Effector memory CD8-positive, alpha-beta T cell (primary cell): ENCODE data around the gene FAM107B.
A peak's percentile ranks its signal among the peaks of the same experiment; 100 is the strongest.

ENCODE experiments used
- ATAC-seq: fragments of 150-1000 bp; cut with Tn5 transposase; replicated peaks from 2 replicates; pipeline ENCODE4 v1.10.0; 2021; ENCODE audit warnings: mild to moderate bottlenecking, moderate library complexity
- DNase-seq, 3 experiments: peaks; one replicate each; pipeline ENCODE4 v3.0.0; 2021
- H3K27ac Mint-ChIP-seq, 2 donors: one replicate each; pipeline ENCODE4 v1.8.0; 2022; ENCODE audit warnings: mild to moderate bottlenecking in 2 of 2, mixed read lengths in 2 of 2, moderate library complexity in 2 of 2
- H3K27me3 Mint-ChIP-seq, 2 donors: one replicate each; pipeline ENCODE4 v1.8.0; 2022; ENCODE audit warnings: mixed read lengths in 2 of 2
- H3K36me3 Mint-ChIP-seq: one replicate; pipeline ENCODE4 v1.8.0; 2022; ENCODE audit warnings: mild to moderate bottlenecking, moderate library complexity, mixed read lengths; ENCODE audit not compliant: insufficient read depth
- H3K4me1 Mint-ChIP-seq, 2 donors: one replicate each; pipeline ENCODE4 v1.8.0; 2022; ENCODE audit warnings: low read depth in 2 of 2, mixed read lengths in 2 of 2
- H3K4me3 Mint-ChIP-seq, 2 donors: one replicate each; pipeline ENCODE4 v1.8.0; 2022; ENCODE audit warnings: mild to moderate bottlenecking in 2 of 2, mixed read lengths in 2 of 2, moderate library complexity in 2 of 2
- H3K9me3 Mint-ChIP-seq, 2 donors: one replicate each; pipeline ENCODE4 v1.8.0; 2022; ENCODE audit warnings: mixed read lengths in 2 of 2

The FAM107B gene

DNA sequence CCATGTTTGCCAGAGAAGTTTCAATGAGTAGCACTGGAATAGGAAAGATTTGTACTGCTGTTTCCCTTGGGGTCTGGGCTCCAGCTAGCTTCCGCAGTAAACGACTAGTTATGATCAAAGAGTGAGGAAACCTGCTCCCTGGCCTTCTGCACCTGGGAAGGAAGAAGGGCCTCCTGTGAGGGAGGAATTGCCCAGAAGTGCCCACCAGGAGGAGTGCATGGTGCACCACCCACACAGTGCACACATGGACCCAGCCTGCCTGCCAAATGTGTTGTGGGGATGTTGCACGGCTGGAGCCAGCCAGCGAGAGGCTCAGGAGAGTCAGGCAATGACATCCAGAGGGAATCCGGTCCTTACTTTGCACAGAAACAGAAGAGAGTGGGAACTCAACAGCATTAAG, 27.0 kb upstream of the FAM107B start:
- Mint-ChIP-seq H3K27ac (no peak overlapping the region), H3K4me1 (peaks cover 0 to 2% of the 10 kb centered on the region in 2 donors), H3K4me3 (no peak overlapping the region), H3K9me3 (no peaks in the 10 kb centered on the region), H3K36me3 (no peaks in the 10 kb centered on the region), H3K27me3 (no peaks in the 10 kb centered on the region)
- no peak for ATAC-seq
- DNase-seq = no peak

DNA sequence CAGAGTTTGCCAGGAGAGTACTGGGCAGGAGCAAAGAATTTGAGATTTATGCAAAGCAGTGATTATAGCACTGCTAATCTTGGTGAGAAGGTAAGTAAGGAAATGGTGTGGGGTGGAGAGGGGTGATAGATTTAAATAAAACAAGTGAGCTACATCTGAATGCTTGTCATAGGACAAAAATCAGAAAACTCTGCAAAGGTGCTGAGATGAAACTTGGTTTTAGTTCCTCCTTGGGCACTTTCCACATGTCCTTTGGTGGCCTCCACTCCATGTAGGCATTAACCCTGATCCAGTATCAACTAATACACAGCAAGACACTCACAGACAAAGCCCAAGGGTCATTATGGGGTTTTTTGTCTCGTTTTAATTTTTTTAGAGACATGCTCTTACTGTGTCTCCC, 25.7 kb upstream of the FAM107B start:
- peaks cover 0 to 2% of the 10 kb centered on the region in 2 donors for H3K4me1 Mint-ChIP-seq
- no peak overlapping the region for H3K4me3 Mint-ChIP-seq
- H3K27me3 Mint-ChIP-seq = no peaks in the 10 kb centered on the region
- DNase-seq (no peak), ATAC-seq (no peak)
- no peaks in the 10 kb centered on the region for H3K9me3 Mint-ChIP-seq
- H3K36me3 Mint-ChIP-seq = no peaks in the 10 kb centered on the region
- no peak overlapping the region for H3K27ac Mint-ChIP-seq

DNA sequence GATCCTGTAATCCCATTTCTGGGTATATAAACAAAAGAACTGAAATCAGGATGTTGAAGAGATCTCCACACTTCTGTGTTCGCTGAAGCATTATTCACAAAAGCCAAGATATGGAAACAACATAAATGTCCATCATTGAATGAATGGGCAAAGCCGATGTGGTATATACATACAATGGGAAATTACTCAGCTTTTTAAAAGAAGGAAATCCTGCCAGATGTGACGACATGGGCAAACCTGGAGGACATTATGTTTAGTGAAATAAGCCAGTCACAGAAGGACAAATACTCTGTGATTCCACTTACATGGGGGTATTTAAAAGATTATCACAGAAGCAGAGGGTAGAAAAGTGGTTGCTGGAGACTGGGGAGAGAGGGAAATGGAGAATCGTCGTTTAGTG, 23.9 kb upstream of the FAM107B start:
- no peaks in the 10 kb centered on the region for H3K36me3 Mint-ChIP-seq
- H3K9me3 Mint-ChIP-seq = no peaks in the 10 kb centered on the region
- ATAC-seq = no peak
- no peak overlapping the region for H3K4me3 Mint-ChIP-seq
- H3K27me3 Mint-ChIP-seq = no peaks in the 10 kb centered on the region
- H3K4me1 Mint-ChIP-seq = peaks cover 0 to 2% of the 10 kb centered on the region in 2 donors
- no peak for DNase-seq
- H3K27ac Mint-ChIP-seq = no peak overlapping the region

DNA sequence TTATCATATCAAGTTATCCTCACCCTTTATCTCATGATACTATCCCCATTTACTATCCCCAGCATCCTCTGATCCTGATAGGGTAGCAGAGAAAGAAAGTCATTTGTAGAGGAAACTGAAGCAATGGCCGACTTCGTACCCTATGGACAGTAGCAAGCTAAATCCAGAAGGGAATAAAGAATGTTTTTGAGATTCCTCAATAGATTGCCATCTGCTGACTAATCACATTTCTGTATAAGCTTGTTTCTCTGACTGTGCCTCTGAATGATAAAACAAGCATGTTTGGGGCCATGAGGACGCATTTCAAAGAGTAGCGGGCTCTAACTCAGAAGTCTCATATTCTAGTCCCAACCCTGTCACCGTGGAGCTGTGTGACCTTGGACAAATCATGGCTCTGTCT, 13.2 kb upstream of the FAM107B start:
- no peaks in the 10 kb centered on the region for H3K36me3 Mint-ChIP-seq
- no peak overlapping the region for H3K27ac Mint-ChIP-seq
- no peaks in the 10 kb centered on the region for H3K9me3 Mint-ChIP-seq
- ATAC-seq (no peak), DNase-seq (no peak)
- no peaks in the 10 kb centered on the region for H3K27me3 Mint-ChIP-seq
- no peak overlapping the region for H3K4me3 Mint-ChIP-seq
- H3K4me1 Mint-ChIP-seq = no peaks in the 10 kb centered on the region

DNA sequence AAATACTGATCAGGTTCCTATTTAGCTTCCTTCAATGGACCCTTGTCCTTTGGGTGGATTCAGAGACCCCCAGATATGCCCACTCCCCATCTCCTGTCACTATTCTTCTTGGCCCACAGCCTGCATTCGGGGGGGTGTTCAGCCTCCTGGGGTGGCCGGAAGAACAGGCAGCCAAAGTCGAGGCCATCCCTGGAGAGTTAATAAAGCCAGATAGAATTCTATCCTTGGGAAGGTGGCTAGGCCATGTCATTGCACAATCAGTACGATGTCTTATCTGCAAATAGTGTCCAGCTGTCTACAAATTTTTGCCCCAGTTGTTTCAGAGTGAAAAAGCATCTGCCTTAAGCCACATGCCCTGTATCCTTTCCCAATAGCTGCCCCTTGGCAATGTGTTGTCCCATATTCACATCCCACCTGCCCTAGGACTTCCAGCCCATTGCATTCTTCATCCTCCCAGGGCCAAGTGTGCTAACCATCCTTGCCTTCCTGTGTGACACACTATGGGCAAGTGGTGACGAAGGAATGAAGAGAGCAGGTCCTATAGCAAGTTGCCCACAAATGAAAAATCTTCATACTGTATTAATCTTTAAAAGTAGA, 9.9 kb upstream of the FAM107B start:
- Mint-ChIP-seq H3K27me3 (no peaks in the 10 kb centered on the region), H3K4me1 (peaks cover 3% of the 10 kb centered on the region in 2 donors), H3K9me3 (no peaks in the 10 kb centered on the region), H3K4me3 (no peak overlapping the region), H3K36me3 (no peaks in the 10 kb centered on the region), H3K27ac (no peak overlapping the region)
- DNase-seq (no peak), ATAC-seq (no peak)

DNA sequence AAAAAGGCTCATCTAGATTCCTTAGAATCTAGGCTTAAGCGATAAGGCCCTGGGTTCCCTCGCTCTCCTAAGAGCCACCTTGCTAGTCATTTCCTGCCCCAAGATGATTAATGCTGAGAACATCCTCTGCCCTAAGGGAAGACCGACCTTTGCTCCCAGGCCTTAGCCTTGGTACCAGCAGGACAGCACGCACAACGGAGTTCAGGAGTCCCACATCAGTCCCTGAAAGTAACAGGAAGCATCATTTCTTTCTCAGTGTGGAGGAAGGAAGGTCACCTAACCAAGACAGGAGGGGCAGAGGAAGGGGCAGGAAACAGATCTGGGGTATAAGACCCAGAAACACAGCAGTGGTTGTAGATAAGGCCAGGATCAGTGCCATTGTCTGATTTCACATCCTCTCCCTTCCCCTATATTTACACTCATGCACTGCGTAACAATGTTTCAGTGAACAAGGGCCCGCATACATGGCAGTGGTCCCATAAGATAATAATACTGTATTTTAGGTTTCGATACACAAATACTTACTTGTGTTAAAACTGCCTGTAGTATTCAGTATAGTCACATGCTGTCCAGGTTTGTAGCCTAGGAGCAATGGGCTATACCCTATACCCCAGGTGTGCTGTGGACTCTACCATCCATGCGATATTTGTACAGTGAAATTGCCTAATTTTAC, 8.1 kb upstream of the FAM107B start:
- DNase-seq (no peak), ATAC-seq (peak; percentile 91)
- H3K4me1 Mint-ChIP-seq = peaks cover 3% of the 10 kb centered on the region in 2 donors
- H3K27ac Mint-ChIP-seq = peak overlapping the region in 1 of 2 donors; percentile 5
- H3K4me3 Mint-ChIP-seq = peak overlapping the region in 1 of 2 donors; percentile 7
- H3K27me3 Mint-ChIP-seq = no peaks in the 10 kb centered on the region
- no peaks in the 10 kb centered on the region for H3K36me3 Mint-ChIP-seq
- no peaks in the 10 kb centered on the region for H3K9me3 Mint-ChIP-seq

DNA sequence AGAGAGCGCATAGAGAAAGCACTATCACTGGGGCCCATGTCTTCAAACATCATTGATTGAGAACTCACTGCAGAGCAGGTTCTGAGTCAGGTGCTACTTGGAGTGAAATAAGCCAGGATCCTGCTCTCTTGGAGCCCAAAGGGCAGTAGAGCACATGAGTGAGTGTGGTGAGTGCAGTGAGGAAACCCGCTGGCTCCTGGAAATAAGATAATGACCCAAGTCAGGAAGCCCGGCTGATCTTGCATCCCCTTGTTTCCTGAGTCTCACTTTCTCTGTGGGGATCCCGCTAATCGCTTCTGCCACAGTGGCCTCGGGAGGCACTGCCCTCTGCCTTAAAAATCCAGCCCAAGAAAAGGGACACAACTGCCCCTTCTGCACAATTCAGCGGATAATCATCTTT, 7.1 kb upstream of the FAM107B start:
- no peak for ATAC-seq
- Mint-ChIP-seq H3K4me3 (no peak overlapping the region), H3K4me1 (peaks cover 3% of the 10 kb centered on the region in 2 donors), H3K27ac (no peak overlapping the region), H3K9me3 (no peaks in the 10 kb centered on the region), H3K27me3 (no peaks in the 10 kb centered on the region), H3K36me3 (no peaks in the 10 kb centered on the region)
- no peak for DNase-seq

DNA sequence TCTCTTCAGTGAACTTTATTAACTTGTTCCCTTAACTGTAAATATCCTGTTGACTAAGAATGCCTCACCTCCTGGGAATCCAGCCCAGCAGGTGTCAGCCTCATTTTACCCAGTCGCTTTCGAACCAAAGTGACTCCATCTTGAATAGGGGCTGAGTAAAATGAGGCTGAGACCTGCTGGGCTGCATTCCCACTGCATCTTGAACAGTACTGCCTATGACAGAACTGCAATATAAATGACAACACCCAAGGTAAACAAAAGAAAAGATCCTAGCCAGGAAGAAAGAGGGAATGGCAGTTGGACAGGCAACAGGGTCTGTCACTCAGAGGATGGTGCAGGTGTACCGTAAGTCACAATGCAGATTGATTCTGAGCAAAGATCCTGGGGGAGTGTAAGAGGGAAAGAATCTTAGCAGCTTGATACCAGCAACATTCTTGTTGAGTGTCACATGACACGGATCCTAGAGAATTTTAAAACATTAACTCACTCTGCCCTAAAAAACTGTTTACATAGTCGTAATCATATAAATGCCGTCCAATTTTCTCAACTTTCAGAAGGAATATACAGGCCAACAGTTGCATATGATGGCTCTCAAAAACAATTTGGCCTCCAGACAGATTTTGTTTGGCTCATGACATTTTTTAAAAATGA, 4.4 kb upstream of the FAM107B start:
- ATAC-seq = no peak

DNA sequence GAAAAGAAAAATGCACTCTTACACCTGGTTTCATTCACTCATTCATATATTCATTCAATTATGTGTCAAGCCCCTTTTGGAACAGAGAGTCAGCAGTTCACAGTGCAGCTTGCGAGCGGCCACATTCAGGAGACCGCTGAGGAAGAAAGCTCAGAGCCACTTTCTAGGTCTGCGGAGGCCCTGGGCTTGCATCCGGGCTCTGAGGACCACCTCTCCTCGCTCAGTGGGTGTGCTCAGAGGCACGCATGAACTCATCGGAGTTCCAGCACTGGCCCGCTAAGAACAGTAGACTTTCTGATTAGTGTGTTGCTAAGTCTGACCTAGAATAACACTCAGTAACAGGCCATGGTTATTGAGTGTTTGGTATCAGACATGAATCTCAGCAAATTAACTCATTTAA, 1.8 kb upstream of the FAM107B start:
- peaks cover 0 to 2% of the 10 kb centered on the region in 2 donors for H3K4me1 Mint-ChIP-seq
- no peaks in the 10 kb centered on the region for H3K36me3 Mint-ChIP-seq
- no peak overlapping the region for H3K27ac Mint-ChIP-seq
- DNase-seq = no peak
- ATAC-seq = no peak
- H3K27me3 Mint-ChIP-seq = peaks cover 0 to 13% of the 10 kb centered on the region in 2 donors
- H3K9me3 Mint-ChIP-seq = no peaks in the 10 kb centered on the region
- H3K4me3 Mint-ChIP-seq = no peak overlapping the region

More for the DNA sequence above, 4.4 kb upstream of the FAM107B start:
- H3K9me3 Mint-ChIP-seq = no peaks in the 10 kb centered on the region
- H3K27me3 Mint-ChIP-seq = peaks cover 0 to 11% of the 10 kb centered on the region in 2 donors
- no peak overlapping the region for H3K4me3 Mint-ChIP-seq
- H3K4me1 Mint-ChIP-seq = peaks cover 3% of the 10 kb centered on the region in 2 donors
- H3K27ac Mint-ChIP-seq = no peak overlapping the region
- H3K36me3 Mint-ChIP-seq = no peaks in the 10 kb centered on the region
- no peak for DNase-seq

DNA sequence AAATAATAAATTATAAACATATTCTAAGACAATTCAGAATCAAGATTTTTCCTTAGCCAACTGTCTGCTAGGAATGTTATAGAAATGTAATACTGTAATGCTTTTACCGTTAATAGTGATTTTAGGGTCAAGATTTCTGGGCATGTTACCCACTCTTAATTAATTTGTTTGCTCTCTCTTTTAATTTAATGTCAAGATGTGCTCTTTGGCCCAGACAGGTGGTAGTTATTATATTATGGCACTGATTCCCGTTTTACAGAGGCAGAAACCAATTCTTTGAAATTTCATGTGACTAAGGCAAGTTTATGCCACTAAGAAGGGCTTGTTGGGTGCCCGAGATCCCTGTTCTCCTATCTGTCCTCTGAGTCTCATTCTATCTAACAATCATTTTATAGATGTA, 959 bp upstream of the FAM107B start:
- Mint-ChIP-seq H3K36me3 (no peaks in the 10 kb centered on the region), H3K9me3 (no peaks in the 10 kb centered on the region), H3K27me3 (peaks cover 0 to 13% of the 10 kb centered on the region in 2 donors), H3K27ac (no peak overlapping the region), H3K4me3 (no peak overlapping the region), H3K4me1 (peaks cover 0 to 2% of the 10 kb centered on the region in 2 donors)
- no peak for DNase-seq
- ATAC-seq = no peak

DNA sequence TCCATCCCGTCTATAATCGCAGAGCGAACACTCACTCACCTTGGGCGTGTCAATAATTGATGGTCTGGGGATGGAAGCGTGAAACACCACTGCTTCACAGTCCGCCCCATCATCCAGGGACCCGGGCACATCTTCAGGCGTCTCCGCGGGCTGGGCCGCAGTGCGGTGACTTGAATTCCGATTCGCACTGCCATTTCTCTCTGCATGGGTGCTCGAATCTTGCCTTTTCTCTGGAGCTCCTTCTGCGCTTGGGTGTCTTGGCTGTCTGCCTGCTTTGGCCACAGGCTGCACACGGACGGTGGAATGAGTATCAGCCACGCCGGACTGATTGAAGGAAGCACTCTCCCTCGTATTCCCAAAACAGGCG, 500 bp downstream of the FAM107B start:
- ATAC-seq = no peak

DNA sequence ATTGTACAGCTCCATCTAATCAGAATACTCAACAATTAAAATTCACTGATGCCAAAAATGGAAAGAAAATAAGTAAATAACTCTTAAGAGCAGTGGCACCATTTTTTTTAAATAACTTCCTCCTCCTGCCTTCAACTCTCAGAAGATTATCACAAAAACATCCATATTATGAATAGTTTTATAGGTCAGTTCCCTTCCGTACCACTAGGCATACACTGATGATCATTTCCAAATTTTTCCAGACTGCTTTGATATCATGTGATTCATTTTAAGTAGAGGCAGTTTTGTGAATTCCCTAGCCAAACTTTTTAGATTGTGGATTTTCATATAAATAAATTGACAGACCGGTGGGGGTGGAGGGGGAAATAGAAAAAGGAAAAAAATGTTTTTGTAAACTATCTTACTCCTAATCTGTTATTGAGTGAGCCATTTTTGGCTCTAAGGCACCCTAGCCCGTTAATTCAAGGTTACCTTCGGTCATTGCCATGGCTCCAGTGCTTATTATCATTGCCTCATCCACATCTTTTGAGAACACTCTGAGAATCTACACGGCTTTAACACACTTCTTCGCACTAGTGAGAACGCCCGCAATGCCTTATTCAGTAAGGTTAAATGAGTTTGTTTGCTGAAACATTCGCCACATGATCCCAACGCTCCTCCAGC, 1.0 kb downstream of the FAM107B start:
- H3K4me3 Mint-ChIP-seq = no peak overlapping the region
- H3K27ac Mint-ChIP-seq = peak overlapping the region in 1 of 2 donors; percentile 23
- no peak for ATAC-seq
- no peaks in the 10 kb centered on the region for H3K36me3 Mint-ChIP-seq
- no peaks in the 10 kb centered on the region for H3K9me3 Mint-ChIP-seq
- no peak for DNase-seq
- peaks cover 0 to 2% of the 10 kb centered on the region in 2 donors for H3K4me1 Mint-ChIP-seq
- peaks cover 0 to 13% of the 10 kb centered on the region in 2 donors for H3K27me3 Mint-ChIP-seq

More for the DNA sequence above, 500 bp downstream of the FAM107B start:
- Mint-ChIP-seq H3K27me3 (peaks cover 0 to 13% of the 10 kb centered on the region in 2 donors), H3K9me3 (no peaks in the 10 kb centered on the region), H3K4me3 (no peak overlapping the region), H3K4me1 (peaks cover 0 to 2% of the 10 kb centered on the region in 2 donors), H3K27ac (no peak overlapping the region), H3K36me3 (no peaks in the 10 kb centered on the region)
- DNase-seq = no peak

DNA sequence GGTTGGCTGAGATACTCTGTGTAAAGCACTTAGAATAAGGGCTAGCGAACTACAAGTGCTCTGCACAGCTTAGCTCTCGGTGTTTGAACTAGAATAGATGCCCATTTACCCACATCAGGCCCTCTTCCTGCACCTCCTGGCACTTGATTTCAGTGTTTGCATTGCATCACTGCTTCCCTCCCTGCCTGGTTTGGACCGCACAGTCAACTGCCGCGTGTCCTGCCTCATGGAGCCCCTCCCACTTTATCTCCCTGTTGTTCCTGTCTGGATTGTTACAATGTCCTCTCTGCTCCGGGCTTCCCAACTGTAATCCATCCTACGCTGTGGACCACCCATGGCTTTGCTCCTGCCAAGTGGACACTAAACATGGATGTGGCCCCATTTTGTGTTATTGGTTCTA, 2.3 kb downstream of the FAM107B start:
- no peak overlapping the region for H3K27ac Mint-ChIP-seq
- H3K36me3 Mint-ChIP-seq = no peaks in the 10 kb centered on the region
- no peak overlapping the region for H3K4me3 Mint-ChIP-seq
- DNase-seq (no peak), ATAC-seq (no peak)
- no peaks in the 10 kb centered on the region for H3K9me3 Mint-ChIP-seq
- H3K4me1 Mint-ChIP-seq = peaks cover 0 to 2% of the 10 kb centered on the region in 2 donors
- H3K27me3 Mint-ChIP-seq = peaks cover 0 to 13% of the 10 kb centered on the region in 2 donors
